NCI-H1930 (cell line): ENCODE results near the gene TGFBR1.
A peak's percentile ranks its signal among the peaks of the same experiment; 100 is the strongest.

Experiments
- DNase-seq, 2 experiments: peaks; one replicate each; lab custom pipeline; 2025; lab: John Stamatoyannopoulos, UW

The TGFBR1 gene

DNA sequence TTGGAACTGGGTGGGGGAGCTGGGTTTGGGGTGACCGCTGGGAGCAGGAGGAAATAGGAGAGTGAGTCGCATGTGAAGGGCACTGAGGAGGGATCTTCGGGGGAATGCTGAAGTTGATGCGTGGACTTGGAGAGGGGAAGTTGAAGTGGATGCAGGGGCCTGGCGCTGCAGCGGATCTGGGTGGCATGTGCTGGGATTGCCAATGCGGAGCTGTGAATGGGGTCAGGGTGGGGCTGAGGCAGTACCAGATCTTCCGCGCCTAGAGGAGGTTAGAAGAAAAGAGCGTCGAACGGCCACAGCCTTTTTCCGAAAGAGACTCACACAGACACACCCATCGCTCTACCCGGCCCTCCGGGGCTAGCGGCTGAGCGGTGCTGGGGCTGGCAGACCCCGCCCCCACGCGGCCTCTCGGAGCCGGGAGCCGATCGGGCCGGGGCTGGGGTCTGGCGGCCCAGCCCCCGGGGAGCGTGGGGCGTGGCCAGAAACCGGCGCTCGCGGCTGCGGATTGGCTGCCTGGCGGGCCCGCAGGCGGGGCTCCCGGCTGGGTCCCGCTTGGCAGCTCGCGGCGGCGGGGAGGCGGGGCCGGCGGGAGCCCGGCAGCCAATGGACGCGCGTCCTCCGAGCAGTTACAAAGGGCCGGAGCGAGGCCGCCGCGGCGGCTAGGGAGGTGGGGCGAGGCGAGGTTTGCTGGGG lies at the start of gene TGFBR1:
TGFBR1 (plus strand) TSS at position 655 of the 693 bp plus-strand sequence. CDS start 93 bp downstream, outside the sequence.
- DNase-seq = peak; percentile 86 to 94

DNA sequence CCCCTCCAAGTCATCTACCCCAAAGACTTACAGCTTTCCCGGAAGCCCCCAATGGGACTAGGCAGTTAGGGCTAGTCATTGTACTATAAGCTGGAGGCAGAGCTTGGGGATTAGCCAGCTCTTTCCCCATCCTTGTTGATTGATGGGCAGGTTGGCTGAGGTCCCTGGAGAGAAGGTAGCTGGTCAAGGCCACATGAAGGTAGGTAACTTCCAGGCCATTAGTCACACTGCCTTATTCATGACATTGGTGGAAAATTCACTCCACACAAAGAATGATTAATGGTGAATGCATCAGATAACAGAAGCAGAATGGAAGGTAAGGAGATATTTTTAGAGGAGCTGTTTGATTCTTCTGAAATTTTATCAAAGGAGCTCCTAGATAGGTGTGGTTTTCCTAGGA lies 49.5 kb upstream of the TGFBR1 start:
- DNase-seq = no peak

- no peak for DNase-seq
These were observed 48.7 kb upstream of the TGFBR1 start for GRCh38 chr9:99056186-99056585.

DNA sequence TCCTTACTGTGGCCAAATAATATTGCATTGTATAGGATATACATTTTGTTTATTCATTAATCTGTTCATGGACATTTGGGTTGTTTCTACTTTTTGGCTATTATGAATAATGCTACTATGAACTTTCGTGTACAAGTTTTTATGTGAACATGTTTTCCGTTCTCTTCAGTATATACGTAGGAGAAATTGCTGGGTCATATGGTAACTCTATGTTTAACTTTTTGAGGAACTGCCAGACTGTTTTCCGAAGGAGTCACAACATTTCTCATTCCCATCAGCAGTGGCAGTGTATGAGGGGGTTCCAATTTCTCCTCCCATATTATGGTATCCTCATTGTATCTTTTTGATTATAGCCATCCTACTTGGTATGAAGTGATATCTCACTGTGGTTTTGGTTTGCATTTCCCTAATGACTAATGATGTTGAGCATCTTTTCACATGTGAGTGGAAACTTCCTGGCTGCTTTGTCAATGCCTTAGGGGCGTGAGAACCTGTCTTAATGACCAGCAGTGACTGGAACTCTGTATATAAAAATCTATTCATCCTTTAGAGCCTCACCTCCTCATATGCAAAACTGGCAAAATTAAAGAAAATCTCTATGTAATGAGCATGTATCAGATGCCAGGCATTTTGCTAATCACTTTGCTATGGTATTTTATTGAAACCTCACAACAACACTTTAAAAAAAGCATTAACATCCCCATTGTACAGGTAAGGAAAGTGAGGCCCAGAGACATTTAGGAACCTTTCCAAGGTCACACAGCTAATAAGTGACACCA lies 47.8 kb upstream of the TGFBR1 start:
- DNase-seq = no peak

GRCh38 chr9:99057665-99058625 lies 47.0 kb upstream of the TGFBR1 start:
- DNase-seq = no peak

DNA sequence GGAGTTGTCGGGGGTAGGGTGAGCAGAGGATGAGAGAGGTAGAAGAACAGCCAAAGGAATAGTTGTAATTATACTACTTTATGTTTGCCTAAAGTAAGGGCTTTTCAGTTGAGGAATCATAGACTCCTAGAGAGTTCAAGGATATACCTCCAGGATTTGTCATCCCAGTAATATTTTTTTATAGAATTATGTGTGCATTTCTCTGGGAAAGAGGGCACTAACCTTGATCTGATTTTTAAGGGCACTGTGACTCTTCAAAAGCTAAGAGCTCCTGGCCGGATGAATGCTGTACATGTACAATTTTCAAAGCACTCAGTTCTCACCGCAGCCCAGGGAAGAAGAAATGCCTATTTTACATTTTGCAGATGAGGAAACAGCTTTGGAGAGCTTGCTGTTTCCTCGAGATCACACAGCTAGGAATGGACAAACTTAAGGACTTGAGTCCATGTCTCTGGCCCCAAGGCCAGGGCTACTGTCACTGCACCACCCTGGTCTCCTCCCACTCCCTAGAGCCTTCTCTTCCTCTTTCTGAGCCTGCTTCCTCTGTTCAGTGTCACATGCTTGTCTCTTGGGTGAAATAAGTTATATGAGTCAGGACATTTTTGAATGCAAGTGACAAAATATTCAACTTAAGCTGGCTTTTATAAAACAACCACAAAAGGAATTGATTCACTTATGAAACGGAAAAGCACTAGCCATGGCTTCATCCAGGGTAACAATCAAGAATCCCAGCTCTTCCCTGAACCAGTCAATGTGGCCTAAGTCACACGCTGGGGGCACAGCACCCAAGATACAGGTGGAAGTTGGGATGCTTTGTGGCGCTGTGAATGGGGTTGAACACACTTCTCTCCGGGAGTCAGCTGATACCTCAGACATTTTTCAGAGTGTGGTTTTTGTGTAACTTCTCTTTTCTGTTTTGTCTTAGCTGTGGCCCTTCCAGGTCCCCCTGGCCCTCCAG lies 45.7 kb upstream of the TGFBR1 start:
- DNase-seq = no peak

DNA sequence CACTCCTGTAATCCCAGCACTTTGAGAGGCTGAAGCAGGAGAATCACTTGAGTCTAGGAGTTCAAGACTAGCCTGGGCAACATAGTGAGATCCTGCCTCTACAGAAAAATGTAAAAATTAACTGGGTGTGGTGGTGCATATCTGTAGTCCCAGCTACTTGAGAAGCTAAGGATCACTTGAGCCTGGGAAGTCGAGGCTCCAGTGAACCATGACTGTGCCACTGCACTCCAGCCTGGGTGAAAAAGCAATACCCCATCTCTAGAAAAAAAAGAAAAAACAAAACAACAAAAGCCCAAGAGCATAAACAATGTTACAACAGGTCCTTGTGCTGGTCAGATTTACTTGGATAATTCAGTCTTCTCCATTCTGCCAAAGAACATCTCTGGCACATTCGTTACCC lies 44.3 kb upstream of the TGFBR1 start:
- DNase-seq = no peak

- DNase-seq = no peak
These were observed 42.4 kb upstream of the TGFBR1 start for GRCh38 chr9:99062549-99062948.

GRCh38 chr9:99063522-99063921 lies 41.4 kb upstream of the TGFBR1 start:
- DNase-seq = no peak

DNA sequence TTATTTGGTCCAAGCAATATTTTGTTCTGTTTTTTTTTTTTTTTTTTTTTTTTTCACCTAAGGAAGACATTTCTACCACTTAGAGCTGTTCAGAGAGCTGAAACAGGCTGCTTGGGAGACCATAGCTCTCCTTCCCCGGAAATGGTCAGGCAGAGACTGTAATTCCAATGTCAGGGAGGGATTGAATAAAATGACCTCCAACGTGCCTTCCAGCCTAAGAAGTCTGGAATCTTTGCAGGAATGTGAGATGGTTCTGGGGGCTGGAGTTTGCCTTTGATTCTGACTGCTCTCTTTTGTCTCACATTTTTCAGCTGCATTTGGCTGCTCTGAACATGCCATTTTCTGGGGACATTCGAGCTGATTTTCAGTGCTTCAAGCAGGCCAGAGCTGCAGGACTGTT lies 38.3 kb upstream of the TGFBR1 start:
- no peak for DNase-seq

GRCh38 chr9:99069075-99069474 lies 35.8 kb upstream of the TGFBR1 start:
- DNase-seq = no peak

DNA sequence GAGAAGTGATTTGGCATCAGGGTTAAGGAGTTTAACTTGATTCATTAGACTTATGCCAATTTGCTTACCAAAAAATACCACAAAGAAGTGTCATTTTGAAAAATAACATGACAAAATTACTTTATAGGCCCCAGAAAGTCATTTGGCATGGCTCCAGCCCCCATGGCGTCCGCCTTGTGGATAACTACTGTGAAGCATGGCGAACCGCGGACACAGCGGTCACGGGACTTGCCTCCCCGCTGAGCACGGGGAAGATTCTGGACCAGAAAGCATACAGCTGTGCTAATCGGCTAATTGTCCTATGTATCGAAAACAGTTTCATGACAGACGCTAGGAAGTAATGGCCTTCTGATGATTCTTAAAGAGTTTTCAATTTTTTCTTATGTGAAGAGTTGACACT lies 35.4 kb upstream of the TGFBR1 start:
- DNase-seq = no peak

DNA sequence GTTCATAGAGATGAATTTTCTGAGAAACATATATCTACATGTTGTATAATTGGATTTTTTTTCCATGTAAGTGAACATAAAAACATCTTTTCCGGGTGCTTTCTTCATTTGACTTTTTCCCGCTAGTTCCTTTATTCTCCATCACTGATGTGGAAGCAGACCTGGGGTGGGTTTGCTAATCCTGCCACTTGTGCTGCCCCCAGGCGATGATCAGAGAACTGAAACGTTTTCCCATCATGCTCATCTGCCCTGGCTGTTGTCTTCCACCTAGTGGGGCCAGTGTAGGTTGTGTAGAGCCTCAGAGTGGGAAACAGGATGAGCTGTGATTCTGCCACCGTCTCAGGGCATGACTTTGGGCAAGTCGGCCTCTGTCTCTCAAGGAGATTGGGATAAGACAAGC lies 34.2 kb upstream of the TGFBR1 start:
- DNase-seq = no peak

GRCh38 chr9:99071313-99072039 lies 33.4 kb upstream of the TGFBR1 start:
- no peak for DNase-seq

DNA sequence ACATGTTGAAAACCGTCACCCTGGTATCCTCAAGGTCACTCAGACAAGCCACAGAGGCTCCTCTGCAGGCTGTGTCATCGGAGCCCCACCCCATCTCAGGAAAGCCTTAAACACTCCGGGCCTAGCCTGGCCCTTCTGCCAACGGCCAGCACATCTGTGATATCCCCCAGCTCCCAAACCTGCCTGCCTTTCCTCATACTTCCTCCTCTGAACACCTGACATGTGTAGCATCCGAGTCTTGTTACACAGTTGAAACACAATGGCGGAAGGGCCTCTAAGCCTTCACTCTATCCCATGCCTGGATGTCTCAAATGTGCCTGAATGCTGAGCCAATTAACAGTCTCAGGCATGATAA lies 32.9 kb upstream of the TGFBR1 start:
- DNase-seq = no peak

- DNase-seq = no peak
These were observed 31.6 kb upstream of the TGFBR1 start for GRCh38 chr9:99073347-99073746.

DNA sequence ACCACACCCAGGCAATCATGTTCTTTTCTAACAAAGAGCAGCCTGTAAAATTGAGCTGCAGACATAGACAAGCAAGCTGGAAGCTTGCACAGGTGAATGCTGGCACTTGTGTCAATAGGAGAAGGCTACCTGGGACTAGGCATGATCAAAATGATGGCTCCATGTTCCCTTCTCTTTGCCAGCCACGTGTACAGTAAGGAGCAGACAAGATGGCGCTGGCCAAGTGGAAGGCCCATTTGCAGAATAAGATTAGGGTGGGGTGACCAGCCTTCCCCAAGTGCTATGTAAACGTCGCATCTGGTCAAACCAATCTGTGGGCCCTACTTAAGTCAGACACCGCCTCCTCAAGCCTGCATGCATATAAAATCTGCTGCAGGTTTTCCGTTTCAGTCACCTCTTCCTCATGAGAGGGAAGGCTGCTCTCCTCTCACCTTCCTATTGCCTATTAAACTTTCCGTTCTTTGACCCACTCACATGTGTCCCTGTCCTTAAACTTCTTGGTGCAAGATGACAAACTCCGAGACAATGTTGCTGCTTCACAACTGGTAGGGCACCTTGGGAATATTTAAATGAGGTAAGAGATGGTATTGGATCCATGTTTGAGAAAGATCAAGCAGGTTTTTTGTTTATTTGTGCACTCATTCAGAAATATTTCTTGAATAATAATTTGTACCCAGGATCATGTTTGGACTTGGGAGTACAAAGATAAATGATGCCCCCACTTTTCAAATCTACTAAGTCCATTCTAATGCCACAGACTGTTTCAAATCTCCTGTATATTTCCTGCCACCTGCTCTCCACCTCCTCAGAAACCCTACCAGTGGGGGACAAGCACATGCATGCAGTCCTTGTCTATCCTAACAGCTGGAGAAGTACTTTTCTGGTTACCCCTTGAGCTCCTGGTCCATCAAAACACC lies 30.7 kb upstream of the TGFBR1 start:
- DNase-seq = no peak

GRCh38 chr9:99074902-99075245 lies 30.0 kb upstream of the TGFBR1 start:
- no peak for DNase-seq

GRCh38 chr9:99075246-99075912 lies 29.5 kb upstream of the TGFBR1 start:
- DNase-seq = no peak
